GM19023 (cell line): ENCODE measurements around the gene GOLGA8M.
A peak's percentile ranks its signal among the peaks of the same experiment; 100 is the strongest.
"Not testable (repeated sequence)": the region's sequence is repeated elsewhere in the genome, so short reads cannot be mapped to it uniquely, and the experiment has no call there.

Experiments used
- ATAC-seq: cut with Tn5 transposase; IDR thresholded peaks from one replicate; pipeline ENCODE4 v1.9.1; 2021; ENCODE audit warnings: mild to moderate bottlenecking, moderate library complexity; ENCODE audit not compliant: unreplicated experiment

The GOLGA8M gene, protein sequence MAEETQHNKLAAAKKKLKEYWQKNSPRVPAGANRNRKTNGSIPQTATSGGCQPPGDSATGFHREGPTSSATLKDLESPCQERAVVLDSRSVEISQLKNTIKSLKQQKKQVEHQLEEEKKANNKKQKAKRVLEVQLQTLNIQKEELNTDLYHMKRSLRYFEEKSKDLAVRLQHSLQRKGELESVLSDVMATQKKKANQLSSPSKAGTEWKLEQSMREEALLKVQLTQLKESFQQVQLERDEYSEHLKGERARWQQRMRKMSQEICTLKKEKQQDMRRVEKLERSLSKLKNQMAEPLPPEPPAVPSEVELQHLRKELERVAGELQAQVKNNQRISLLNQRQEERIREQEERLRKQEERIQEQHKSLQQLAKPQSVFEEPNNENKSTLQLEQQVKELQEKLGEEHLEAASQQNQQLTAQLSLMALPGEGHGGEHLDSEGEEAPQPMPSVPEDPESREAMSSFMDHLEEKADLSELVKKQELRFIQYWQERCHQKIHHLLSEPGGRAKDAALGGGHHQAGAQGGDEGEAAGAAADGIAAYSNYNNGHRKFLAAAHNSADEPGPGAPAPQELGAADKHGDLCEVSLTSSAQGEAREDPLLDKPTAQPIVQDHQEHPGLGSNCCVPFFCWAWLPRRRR

DNA sequence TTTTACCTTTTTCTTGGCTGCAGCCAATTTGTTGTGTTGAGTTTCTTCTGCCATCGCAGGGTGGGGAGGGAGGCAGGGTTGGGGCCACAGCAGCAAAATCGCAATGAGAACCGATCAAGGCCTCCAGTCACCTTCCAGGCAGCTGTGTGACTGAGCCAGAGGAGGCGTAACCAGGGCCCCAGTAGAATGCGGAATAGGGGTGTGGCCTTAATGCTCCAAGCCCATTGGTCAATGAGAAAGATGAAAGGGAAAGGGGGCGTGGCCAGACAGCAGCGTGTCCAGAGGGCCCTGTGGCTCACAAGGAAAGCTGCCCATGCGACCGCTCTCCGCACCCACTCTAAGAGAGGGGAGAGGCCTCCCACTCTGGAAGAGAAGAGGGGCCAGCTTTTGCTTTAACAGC is at the start of gene GOLGA8M:
TSS of gene GOLGA8M (minus strand) at position 152 of the 400 bp plus-strand sequence. CDS start at position 54, 98 bp downstream.
- ATAC-seq = not testable (repeated sequence)

DNA sequence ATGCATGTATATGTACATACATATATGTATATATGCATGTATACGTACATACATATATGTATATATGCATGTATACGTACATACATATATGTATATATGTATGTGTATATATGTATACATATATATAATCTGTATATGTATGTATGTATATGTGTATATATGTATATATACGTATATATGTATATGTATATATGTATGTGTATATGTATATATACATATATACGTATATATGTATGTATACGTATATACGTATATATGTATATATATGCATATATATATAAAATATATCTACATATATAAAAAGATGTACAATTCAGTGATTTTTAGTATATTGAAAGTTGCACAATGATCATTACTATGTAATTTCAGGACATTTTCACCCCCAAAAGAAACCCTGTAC is 30.7 kb upstream of the GOLGA8M start:
- not testable (repeated sequence) for ATAC-seq

DNA sequence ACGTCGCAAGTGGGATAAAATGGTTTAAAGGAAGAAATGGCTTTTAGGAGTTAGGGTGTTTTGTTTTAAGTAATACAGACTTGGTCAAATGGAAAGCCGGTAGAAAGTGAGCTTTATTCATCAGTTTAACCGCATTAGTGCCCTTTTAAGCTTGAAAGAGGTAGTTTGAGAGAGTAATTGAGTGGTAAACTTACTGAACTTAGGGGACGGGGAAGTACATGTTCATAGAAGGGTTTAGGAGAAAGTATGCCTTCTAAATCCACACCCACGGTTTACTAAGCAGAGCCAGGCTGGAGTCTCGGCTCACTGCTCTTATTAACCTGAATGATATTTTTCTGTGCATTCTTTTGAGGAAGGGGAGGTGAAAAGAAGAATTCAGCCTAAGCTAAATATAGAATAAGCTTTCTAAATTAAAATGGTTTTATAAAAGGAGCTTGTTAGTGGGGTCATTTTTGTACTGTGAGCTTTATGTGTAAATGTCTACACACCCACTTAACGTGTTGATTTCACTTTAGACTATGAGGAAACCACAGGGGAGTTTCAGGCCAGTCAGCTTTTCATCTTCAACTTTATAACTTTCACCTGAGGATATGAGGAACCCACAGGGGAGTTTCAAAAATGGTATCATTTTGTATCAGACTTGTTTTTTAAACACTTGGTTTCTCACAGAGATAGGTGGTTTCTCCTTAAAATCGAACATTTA is 26.5 kb upstream of the GOLGA8M start:
- peak; percentile 30 for ATAC-seq

DNA sequence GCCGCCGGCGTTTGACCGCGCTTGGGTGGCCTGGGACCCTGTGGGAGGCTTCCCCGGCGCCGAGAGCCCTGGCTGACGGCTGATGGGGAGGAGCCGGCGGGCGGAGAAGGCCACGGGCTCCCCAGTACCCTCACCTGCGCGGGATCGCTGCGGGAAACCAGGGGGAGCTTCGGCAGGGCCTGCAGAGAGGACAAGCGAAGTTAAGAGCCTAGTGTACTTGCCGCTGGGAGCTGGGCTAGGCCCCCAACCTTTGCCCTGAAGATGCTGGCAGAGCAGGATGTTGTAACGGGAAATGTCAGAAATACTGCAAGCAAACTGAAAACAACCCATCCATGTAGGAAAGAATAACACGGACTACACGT is 26.0 kb upstream of the GOLGA8M start:
- ATAC-seq = peak; percentile 20

DNA sequence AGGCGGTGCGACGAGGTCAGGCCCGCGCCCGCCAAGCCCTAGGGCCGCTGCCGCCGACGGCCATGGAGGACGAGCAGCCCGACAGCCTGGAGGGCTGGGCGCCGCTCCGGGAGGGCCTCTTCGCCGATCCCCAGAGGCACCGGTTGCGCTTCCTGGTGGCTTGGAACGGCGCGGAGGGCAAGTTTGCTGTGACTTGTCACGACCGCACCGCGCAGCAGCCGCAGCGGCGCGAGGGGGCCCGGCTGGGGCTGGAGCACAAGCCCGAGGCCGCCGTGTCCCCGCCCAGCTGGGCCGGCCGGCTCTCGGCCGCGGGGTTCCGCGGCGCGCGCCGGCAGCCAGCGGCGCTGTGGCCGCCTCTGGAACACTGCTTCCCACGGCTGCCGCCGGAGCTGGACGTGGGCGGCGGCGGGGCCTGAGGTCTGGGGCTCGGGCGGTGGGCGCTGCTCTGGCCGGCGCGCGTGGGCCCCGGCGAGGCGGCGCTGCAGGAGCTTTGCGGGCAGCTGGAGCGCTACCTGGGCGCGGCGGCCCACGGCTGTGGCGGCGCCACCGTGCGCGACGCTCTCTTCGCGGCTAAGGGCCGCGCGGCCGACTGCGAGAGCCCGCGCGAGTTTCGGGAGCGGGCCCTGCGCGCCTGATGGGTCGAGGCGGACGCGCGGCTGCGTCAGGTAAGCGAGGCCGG is 25.4 kb upstream of the GOLGA8M start:
- ATAC-seq = peak; percentile 58

DNA sequence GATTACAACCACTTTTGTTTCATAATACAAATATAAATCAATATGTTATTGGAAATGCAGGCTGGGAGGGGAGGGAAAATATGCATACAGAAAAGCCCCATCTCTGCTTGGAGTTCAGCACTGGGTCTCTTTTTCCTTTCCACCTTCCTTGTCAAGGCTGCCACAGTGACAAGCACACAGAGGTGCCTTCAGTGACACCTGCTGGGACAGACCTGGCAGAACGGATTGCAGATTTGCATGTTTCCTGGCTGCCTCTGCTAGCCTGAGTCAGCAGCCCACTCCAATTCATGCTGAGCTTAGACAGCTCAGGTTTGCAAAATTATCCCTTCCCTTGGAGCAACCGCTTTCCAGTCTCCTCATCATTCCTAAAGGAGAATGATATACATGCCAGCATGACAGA is 15.8 kb upstream of the GOLGA8M start:
- ATAC-seq = not testable (repeated sequence)

DNA sequence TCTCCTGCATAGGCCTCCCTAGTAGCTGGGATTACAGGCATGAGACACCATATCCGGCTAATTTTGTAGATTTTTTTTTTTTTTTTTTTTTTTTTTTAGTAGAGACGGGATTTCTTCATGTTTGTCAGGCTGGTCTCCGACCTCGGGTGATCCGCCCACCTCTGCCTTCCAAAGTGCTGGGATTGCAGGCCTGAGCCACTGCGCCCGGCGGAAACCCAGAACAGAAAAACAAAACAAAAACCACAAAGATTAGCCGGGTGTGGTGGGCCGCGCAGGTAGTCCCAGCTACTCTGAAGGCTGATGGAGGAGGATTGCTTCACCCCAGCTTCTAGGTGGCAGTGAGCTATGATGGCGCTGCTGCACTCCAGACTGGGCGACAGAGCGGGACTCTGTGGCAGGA is 14.8 kb upstream of the GOLGA8M start:
- not testable (repeated sequence) for ATAC-seq

DNA sequence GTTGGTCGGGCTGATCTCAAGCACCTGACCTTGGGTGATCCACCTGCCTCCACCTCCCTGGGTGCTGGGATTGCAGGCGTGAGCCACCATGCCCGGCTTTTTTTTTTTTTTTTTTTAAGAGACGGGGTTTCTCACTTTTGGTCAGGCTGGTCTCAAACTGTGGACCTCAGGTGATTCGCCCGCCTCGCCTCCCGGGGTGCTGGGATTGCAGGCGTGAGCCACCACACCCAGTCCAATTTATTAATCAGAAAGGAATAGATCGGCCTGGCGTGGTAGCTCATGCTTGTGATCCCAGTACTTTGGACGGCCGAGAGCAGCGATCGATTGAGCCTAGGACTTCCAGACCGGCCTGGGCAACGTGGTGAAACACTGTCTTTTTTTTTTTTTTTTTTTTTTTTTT is 13.9 kb upstream of the GOLGA8M start:
- ATAC-seq = no peak

DNA sequence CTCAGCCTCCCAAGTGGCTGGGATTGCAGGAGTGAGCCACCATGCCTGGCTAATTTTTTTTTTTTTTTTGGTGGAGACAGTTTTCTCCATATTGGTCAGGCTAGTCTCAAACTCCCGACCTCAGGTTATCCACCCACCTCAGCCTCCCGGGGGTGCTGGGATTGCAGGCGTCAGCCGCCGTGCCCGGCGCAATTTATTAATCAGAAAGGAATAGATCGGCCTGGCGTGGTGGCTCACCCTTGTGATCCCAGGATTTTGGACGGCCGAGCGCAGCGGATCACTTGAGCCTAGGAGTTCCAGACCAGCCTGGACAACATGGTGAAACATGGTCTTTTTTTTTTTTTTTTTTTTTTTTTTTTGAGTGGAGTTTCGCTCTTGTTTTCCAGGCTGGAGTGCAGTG is 13.3 kb upstream of the GOLGA8M start:
- ATAC-seq = no peak

DNA sequence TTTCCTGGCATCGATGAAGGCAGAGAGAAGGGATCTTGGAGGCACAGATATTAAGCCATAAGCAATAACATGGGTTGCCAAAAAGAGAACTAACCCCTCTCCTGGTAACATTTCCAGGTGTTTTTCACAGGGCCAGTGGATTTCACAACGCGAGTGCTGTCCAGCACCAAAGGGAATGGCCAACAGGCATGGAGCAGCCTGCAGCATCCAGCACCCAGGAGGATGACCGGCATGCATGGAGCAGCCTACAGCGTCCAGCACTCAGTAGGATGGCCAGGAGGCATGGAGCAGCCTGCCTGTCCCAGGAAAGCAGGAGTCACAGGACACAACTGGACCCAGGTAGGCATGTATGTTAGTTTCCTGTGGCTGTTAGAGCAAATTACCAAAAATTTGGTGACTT is 11.8 kb upstream of the GOLGA8M start:
- ATAC-seq = not testable (repeated sequence)

DNA sequence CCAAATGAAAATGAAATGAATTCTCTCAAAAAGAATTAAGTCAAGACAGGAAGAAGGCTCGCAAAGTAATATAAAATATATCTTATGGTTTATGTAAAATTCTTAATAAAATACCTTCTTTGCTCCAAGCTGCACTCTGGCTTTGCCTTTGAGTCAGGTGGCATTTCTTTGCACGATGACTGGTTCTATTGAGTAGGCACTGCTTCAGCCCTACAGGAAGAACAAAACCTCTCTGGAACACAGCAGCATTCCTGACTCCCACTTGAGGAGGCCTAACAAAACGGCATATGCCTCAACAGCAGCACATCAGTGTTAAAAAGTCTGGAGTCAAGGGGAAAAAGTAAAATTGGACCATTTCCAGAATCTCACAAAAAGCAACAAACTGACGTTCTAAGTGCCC is 7.4 kb upstream of the GOLGA8M start:
- not testable (repeated sequence) for ATAC-seq

DNA sequence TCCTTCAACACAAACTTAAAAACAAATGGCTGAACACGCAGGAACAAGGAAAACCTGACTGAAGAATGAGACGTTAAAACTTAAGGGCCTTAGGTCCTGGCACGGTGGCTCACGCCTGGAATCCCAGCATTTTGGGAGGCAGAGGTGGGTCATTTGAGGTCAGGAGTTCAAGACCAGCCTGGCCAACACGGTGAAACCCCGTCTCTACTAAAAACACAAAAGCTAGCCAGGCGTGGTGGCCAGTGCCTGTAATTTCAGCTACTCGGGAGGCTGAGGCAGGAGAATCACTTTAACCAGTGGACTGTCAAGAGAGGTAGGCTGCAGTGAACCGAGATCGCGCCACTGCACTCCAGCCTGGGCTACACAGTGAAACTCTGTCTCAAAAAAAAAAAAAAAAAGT is 6.4 kb upstream of the GOLGA8M start:
- not testable (repeated sequence) for ATAC-seq

DNA sequence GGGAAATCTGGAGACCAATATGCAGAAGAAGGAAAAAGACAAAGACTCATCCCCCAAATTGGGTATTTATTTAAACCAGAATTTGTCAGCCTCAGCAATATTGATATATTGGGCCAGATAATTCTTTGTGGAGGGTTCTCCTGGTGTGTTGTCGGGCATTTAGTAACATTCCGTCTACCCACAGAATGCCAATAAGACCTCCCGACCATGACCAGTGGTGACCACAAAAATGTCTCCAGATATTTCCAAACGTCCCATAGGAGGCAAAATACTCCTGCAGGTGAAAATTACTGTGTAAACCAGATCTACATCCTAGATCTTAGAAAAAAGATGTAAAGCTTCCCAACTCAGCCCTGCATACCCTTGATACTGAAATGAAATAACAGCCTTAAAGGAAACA is 2.0 kb upstream of the GOLGA8M start:
- not testable (repeated sequence) for ATAC-seq

DNA sequence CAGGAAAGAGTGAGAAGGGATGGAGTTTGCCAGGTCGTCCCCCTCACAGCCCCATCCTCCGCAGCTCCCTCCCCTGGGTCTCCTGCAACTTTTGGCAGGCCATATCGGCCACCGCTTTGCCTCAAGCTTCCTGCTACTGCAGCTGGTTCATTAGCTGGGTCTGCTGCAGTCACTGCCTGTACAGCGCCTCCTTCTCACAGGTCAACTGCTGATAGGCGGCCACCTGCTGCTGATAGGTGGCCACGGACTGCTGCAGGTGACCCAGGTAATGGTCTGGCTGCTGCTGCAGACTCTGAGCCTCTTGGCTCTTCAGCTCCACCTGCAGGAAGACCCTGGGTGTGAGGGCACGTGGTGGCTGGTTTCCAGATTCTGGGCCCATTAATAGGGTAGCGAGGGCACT is 8.3 kb downstream of the GOLGA8M start:
- ATAC-seq = not testable (repeated sequence)

DNA sequence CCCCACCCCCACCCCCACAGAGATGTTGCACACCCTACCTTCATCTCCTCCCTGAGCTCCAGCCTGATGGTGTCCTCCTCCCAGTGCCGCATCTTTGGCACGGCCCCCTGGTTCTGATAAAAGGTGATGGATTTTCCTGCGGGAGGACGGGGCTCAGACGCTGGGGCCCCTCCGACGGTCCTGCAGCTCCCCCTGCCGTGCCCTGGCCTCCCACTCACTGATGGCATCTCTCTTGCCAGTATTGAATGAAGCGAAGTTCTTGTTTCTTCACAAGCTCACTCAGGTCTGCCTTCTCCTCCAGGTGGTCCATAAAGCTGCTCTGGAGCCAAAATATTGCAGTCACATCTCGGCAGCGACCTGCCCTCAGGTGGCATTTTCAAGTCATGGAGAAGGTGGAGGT is 9.8 kb downstream of the GOLGA8M start:
- ATAC-seq = not testable (repeated sequence)

DNA sequence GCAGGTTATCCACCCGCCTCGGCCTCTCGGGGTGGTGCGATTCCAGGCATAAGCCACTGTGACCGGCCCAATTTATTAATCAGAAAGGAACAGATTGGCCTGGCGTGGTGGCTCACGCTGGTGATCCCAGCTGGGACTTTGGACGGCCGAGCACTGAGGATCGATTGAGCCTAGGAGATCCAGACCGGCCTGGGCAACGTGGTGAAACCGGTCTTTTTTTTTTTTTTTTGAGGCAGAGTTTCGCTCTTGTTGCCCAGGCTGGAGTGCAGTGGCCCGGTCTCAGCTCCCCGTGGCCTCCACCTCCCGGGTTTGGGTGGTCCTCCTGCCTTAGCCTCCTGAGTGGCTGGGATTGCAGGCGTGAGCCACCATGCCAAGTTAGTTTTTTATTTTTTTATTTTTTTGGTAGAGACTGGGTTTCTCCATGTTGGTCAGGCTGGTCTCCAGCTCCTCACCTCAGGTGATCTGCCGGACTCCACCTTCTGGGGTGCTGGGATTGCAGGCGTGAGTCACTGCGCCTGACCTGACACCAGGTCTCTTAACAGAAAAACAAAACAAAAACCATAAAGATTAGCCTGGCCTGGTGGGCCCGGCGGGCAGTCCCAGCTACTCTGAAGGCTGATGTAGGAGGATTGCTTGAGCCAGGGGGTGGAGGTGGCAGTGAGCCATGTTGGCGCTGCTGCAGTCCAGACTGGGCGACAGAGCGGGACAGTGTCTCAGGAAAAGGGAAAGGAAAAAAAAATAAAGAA is 18.0 kb downstream of the GOLGA8M start:
- not testable (repeated sequence) for ATAC-seq

DNA sequence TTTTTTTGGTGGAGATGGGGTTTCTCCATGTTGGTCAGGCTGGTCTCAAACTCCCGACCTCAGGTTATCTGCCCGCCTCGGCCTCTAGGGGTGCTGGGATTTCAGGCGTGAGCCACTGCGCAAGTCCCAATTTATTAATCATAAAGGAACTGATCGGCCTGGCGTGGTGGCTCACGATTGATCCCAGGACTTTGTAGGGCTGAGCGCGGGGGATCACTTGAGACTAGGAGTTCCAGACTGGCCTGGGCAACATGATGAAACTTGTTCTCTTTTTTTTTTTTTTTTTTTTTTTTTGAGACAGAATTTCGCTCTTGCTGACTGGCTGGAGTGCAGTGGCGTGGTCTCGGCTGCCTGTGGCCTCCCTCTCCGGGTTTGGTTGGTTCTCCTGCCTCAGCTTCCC is 19.2 kb downstream of the GOLGA8M start:
- not testable (repeated sequence) for ATAC-seq

DNA sequence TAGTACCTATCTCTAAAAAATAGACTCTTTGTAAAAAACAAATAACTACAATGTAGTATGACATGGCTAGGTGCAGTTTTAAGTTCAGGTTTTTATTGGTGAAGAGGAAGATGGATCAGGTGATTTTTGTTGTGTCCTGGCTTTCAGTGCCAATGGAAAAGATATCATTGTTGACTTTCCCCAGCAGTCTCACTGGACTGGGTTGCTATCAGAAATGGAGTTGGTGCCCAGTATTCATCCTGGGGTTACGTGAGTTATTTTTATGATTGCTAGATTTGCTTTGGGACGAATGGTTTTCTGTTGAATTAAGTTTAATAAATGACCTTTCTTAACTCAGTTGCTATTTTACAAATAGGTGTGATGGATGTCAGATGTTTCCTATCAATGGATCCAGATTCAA is 38.7 kb downstream of the GOLGA8M start:
- not testable (repeated sequence) for ATAC-seq

DNA sequence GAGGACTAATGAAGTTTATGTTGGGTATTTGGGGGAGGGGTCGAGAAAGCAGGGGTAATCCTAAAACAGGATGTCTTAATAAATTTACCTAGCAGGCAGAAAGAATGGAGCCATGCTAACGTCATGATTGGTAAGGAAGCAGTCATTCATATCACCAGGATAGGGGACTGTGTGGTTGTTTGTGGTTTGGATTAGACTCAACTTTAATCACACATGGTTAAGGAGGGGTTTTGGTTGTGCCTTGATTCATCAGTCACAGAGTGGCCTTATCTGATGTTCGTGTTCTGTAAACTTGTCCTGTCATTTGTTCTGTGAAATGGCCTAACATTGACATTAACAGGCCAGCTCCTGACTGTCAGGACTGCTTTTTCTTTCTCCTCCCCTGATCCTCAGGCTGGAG is 40.1 kb downstream of the GOLGA8M start:
- not testable (repeated sequence) for ATAC-seq

DNA sequence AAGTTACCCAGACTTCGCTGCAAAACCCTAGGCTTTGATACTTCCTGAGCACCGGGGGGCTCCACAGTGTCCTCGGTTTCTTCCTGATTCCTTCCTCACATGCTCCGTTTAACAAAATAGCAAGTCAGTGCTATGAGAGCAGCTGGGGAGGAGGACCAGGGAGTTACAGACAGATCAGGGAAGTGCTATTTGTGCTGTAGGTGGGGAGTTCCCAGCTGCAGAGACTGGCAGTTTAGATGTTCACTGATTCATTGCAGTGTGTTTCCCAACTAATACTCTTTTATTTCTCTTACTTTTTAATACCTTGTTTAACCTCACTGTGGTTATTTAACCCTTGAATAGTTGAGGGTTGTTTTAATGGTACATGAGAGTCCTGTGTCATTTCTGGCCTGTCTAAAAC is 45.8 kb downstream of the GOLGA8M start:
- ATAC-seq = not testable (repeated sequence)
